Measurements from ENCODE around the gene NAPB.

DNA sequence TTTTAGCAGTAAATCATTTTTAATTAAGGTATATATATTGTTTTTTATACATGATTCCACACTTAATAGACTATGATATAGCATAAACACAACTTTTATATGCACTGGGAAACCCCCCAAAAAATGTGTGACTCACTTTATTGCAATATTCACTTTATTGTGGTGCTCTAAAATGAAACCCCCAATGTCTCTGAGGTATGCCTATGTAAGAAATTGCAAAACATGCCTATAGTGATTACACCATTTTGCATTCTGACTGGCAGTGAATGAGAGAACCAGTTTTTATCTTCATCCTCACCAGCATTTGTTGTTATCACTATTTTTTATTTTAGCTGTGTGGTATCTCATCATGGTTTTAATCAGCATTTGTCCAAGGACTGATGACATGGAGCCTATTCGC, 39.9 kb upstream of the NAPB start:
- TF ChIP-seq POLR2AphosphoS5 (IDR thresholded peaks at IDR 0.05; ENCODE audit: low read depth, low read length), result no peak
- TF ChIP-seq POLR2A (IDR thresholded peaks at IDR 0.05; ENCODE audit: low read depth, low read length), result no peak
- no peak for TF ChIP-seq TAF1 (IDR thresholded peaks at IDR 0.05; ENCODE audit: borderline replicate concordance, low read depth, low read length)
